Prostate gland (tissue), 2 donors: ENCODE measurements around the gene SLC25A42. TPM values are rescaled to one million over a fixed set of nuclear protein-coding genes. Genes with fewer than 3 reads are reported as not detected.
"Not testable (repeated sequence)": the region's sequence is repeated elsewhere in the genome, so short reads cannot be mapped to it uniquely, and the experiment has no call there.

Experiments
- DNase-seq: peaks from one replicate; pipeline ENCODE4 v3.0.0-alpha.2; 2019; ENCODE audit warnings: low spot score
- H3K27ac ChIP-seq, 2 donors: fragments of 200-600 bp; sonication (generic); 2 replicates each; pipeline ENCODE4 v1.5.1; 2017 to 2019
- H3K27me3 ChIP-seq: fragments of 200-600 bp; sonication (generic); replicated peaks from 2 replicates; pipeline ENCODE4 v1.5.1; 2019; ENCODE audit not compliant: insufficient read depth
- H3K36me3 ChIP-seq, 2 donors: fragments of 200-600 bp; sonication (generic); 1 replicate in 1 of 2; 2 replicates in 1 of 2; pipeline versions ENCODE4 v1.5.1 to v1.8.1; 2017 to 2019
- H3K4me1 ChIP-seq: fragments of 200-600 bp; sonication (generic); replicated peaks from 2 replicates; pipeline ENCODE4 v1.5.1; 2019
- H3K4me3 ChIP-seq, 2 donors: fragments of 200-600 bp; sonication (generic); 2 replicates each; pipeline ENCODE4 v1.5.1; 2017 to 2019
- H3K9me3 ChIP-seq: fragments of 200-600 bp; sonication (generic); 2 replicates; pipeline ENCODE4 v1.5.1; 2017
- CTCF ChIP-seq, 4 experiments: fragments of 200-600 bp in 2 of 4; fragments of 450-650 bp in 2 of 4; sonication (generic) in 2 of 4; IDR thresholded peaks; 1 replicate in 3 of 4; 2 replicates in 1 of 4; pipeline ENCODE4 v1.5.1; 2016 to 2019; ENCODE audit warnings: antibody characterized with exemption in 4 of 4, mild to moderate bottlenecking in 2 of 4, moderate library complexity in 2 of 4
- POLR2A ChIP-seq: fragments of 450-650 bp; IDR thresholded peaks from one replicate; pipeline ENCODE4 v1.6.1; 2016; ENCODE audit warnings: antibody characterized with exemption, mild to moderate bottlenecking
- POLR2AphosphoS5 ChIP-seq: sonication (generic); formaldehyde crosslinking; IDR thresholded peaks from one replicate; pipeline ENCODE4 v1.6.1; 2017; ENCODE audit warnings: antibody characterized with exemption
- WGBS: methylation state at CpG from one replicate; pipeline ENCODE4 v1.1.5; 2018; 5-methylcytosine and 5-hydroxymethylcytosine counted together
- intact Hi-C: fragments of 100-400 bp; cut with DNase I; formaldehyde crosslinking; loops from one replicate; pipeline ENCODE4 v1.14.2; 2022
- total RNA-seq, 2 donors: library from RNA; depleted of rRNA; stranded (reverse); fragments of >200 nt; gene quantifications; one replicate each; pipeline ENCODE4 v1.1.0, GENCODE V29; 2016

SLC25A42 gene
- total RNA-seq, 2 donors from 2014 or later: 11.5 to 18.6 TPM

- Histone ChIP-seq H3K9me3 (no peaks in the 10 kb centered on the region), H3K27me3 (no peaks in the 10 kb centered on the region), H3K36me3 (no peaks in the 10 kb centered on the region), H3K27ac (no peak overlapping the region), H3K4me1 (no peaks in the 10 kb centered on the region), H3K4me3 (no peak overlapping the region)
- WGBS: 97% methylated on average over 3 of the region's 3 CpGs
- no peak for TF ChIP-seq POLR2AphosphoS5
- no peak for TF ChIP-seq CTCF (IDR thresholded peaks at IDR 0.05)
- no peak for TF ChIP-seq POLR2A
- intact Hi-C loops: no loop called here
- no peak for DNase-seq
These were observed 68.2 kb downstream of the SLC25A42 start for GRCh38 chr19:19131989-19132388.

- peaks cover 6% of the 10 kb centered on the region for H3K4me1 ChIP-seq
- intact Hi-C loops: no loop called here
- WGBS: 95% methylated on average over 12 of the region's 12 CpGs
- DNase-seq: no peak
- no peaks in the 10 kb centered on the region for H3K36me3 ChIP-seq
- no peaks in the 10 kb centered on the region for H3K9me3 ChIP-seq
- no peaks in the 10 kb centered on the region for H3K27me3 ChIP-seq
- no peak overlapping the region for H3K4me3 ChIP-seq
- no peak overlapping the region for H3K27ac ChIP-seq
- TF ChIP-seq CTCF (IDR thresholded peaks at IDR 0.05) (no peak), POLR2AphosphoS5 (no peak), POLR2A (no peak)
These were observed 69.1 kb downstream of the SLC25A42 start for GRCh38 chr19:19132912-19133311.

GRCh38 chr19:19133985-19134384 is 70.2 kb downstream of the SLC25A42 start:
- no peaks in the 10 kb centered on the region for H3K36me3 ChIP-seq
- WGBS: 89% methylated on average over 6 of the region's 6 CpGs

GRCh38 chr19:19134687-19135158 is 70.9 kb downstream of the SLC25A42 start:
- no peaks in the 10 kb centered on the region for H3K27me3 ChIP-seq
- H3K27ac ChIP-seq: no peak overlapping the region
- no peaks in the 10 kb centered on the region for H3K9me3 ChIP-seq
- intact Hi-C loops: no loop called here
- H3K36me3 ChIP-seq: no peaks in the 10 kb centered on the region
- DNase-seq: no peak
- no peak overlapping the region for H3K4me3 ChIP-seq
- TF ChIP-seq POLR2AphosphoS5 (no peak), POLR2A (no peak), CTCF (IDR thresholded peaks at IDR 0.05) (no peak)
- 41% methylated on average over 19 of the region's 21 CpGs for WGBS
- peaks cover 6% of the 10 kb centered on the region for H3K4me1 ChIP-seq

More at GRCh38 chr19:19133985-19134384, 70.2 kb downstream of the SLC25A42 start:
- no peak for DNase-seq
- TF ChIP-seq CTCF (IDR thresholded peaks at IDR 0.05) (no peak), POLR2A (no peak), POLR2AphosphoS5 (no peak)
- Histone ChIP-seq H3K4me3 (no peak overlapping the region), H3K27ac (no peak overlapping the region), H3K4me1 (peaks cover 6% of the 10 kb centered on the region), H3K9me3 (no peaks in the 10 kb centered on the region), H3K27me3 (no peaks in the 10 kb centered on the region)
- intact Hi-C loops: no loop called here

GRCh38 chr19:19135713-19136112 is 71.9 kb downstream of the SLC25A42 start:
- H3K4me1 ChIP-seq, H3K36me3 ChIP-seq, H3K27ac ChIP-seq, intact Hi-C loops, DNase-seq, H3K9me3 ChIP-seq, H3K4me3 ChIP-seq, H3K27me3 ChIP-seq: not testable (repeated sequence)
- 92% methylated on average over 6 of the region's 6 CpGs for WGBS
